GM18511 (cell line): ENCODE results near the gene CHD6.

Source experiments
- ATAC-seq: cut with Tn5 transposase; IDR thresholded peaks from one replicate; pipeline ENCODE4 v1.9.1; 2021; ENCODE audit warnings: mild to moderate bottlenecking, moderate library complexity; ENCODE audit not compliant: unreplicated experiment

Gene CHD6

GRCh38 chr20:41621971-41622370 is 3.8 kb upstream of the CHD6 start:
- ATAC-seq: no peak

DNA sequence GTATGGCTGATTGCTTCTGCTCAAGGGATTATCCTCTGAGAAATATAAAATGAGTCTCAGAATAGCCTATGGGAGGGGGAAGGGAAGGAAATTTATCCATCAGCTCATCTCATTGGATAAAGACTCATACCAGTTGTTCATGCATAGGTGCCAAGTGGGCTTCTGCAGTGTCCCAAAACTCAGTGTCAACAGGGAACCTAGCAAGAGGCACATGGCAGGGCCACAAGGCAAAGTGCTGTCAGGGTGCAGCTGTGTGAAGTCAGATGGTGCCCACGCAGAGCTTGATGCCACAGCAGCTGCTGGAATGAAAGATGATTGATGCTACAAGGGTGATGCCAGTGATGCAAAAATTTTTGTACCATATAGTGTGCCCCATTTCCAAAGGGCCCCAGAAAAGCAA is 3.2 kb upstream of the CHD6 start:
- ATAC-seq: no peak

DNA sequence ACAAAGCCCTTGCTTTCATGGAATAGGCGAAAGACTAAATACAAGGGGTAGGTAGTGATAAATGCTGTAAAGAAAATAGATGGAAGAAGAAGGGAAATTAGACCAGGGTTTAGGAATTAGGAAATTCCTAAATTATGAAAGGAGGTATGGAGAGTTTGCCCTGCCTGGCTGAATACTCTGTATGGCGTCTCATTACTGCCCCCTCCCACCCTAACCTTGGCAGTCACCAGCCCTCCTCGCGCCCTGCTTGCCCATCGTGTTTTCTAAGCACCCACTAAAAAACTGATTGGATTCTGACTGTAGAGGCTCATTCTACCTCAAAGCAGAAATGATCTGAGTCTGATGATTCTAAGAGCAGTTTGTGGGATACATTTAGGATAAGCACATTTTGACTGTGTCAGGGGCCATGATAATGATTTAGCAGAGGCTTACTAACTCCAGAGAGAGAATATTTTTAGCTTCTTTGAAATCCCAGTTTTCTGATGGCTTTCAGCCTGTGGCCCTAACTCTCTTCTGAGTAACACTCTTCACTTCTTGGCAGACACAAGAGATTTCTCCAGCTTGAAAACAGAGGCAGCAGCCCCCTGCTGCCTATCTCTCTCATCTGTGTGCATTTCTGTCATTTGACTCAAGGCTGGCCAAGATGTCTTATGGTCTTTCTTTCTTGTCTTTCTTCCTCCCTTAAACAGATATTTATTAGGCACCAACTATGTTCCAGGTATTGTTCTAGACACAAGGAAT is 1.4 kb upstream of the CHD6 start:
- ATAC-seq: no peak

- no peak for ATAC-seq
These were observed 682 bp upstream of the CHD6 start for GRCh38 chr20:41618807-41619311.

- peak; percentile 21 for ATAC-seq
These were observed 897 bp downstream of the CHD6 start for GRCh38 chr20:41617059-41617901.

DNA sequence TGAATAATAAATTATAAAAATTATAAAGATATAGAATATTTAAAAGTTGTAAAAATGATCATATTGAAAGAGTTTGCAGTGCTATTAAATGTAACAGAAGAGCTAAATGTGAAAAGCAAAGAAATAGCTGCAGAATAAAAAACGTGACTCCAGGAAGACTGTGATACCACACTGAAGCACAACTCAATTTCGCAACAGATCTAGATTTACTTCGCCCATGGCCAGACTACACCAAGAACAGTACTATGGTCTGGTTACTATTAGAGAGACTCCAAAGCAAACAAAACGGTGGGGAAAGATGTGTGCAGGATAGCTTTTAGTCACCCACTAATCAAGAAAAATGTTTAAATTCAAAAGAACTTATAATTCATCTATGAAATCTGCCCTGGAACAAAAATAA is 1.9 kb downstream of the CHD6 start:
- no peak for ATAC-seq

- ATAC-seq: no peak
These were observed 2.5 kb downstream of the CHD6 start for GRCh38 chr20:41615676-41616075.

- no peak for ATAC-seq
These were observed 3.1 kb downstream of the CHD6 start for GRCh38 chr20:41615110-41615509.

GRCh38 chr20:41613321-41613720 is 4.9 kb downstream of the CHD6 start:
- no peak for ATAC-seq

GRCh38 chr20:41609474-41609873 is 8.7 kb downstream of the CHD6 start:
- no peak for ATAC-seq

- ATAC-seq: no peak
These were observed 9.6 kb downstream of the CHD6 start for GRCh38 chr20:41608606-41609005.

GRCh38 chr20:41607791-41608190 is 10.4 kb downstream of the CHD6 start:
- no peak for ATAC-seq

DNA sequence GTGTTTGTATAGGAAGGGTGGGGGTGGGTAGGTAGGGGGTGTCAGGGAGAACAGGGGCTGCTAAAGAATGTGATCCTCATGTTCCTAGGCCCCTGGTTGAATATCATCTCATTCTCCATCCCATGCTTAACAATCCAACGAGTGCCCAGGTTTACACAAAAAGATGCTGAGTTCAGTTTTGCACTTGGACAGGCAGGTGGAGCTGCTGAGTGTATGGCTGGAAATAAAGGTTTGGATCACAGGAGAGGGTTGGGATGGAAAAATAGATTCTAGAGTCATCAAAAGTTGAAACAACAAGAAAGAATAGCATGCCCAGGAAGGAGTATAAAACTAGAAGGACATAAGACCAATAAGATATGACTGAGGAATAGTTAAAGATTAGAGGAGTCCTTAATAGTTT is 14.2 kb downstream of the CHD6 start:
- ATAC-seq: no peak

GRCh38 chr20:41601742-41602141 is 16.4 kb downstream of the CHD6 start:
- no peak for ATAC-seq

GRCh38 chr20:41600926-41601631 is 17.1 kb downstream of the CHD6 start:
- no peak for ATAC-seq

GRCh38 chr20:41599699-41600104 is 18.5 kb downstream of the CHD6 start:
- ATAC-seq: no peak

DNA sequence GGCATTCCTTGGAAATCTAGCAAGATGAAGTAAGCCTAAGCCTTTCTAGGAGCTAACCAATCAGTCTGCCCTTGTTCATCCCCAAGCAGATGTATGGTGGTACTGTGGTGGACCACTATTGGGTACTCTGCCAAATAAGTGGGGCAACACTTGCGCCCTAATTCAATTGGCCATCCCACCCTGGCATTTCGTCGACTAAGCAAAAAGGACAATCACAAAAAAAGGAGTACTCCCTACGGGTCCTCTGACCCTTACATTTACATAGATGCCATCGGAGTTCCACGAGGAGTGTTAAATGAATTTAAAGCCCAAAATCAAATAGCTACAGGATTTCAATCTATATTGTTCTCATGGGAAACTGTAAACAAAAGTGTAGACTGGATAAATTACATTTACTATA is 19.5 kb downstream of the CHD6 start:
- no peak for ATAC-seq

GRCh38 chr20:41594514-41595322 is 23.5 kb downstream of the CHD6 start:
- no peak for ATAC-seq

- ATAC-seq: no peak
These were observed 25.5 kb downstream of the CHD6 start for GRCh38 chr20:41592516-41593216.

DNA sequence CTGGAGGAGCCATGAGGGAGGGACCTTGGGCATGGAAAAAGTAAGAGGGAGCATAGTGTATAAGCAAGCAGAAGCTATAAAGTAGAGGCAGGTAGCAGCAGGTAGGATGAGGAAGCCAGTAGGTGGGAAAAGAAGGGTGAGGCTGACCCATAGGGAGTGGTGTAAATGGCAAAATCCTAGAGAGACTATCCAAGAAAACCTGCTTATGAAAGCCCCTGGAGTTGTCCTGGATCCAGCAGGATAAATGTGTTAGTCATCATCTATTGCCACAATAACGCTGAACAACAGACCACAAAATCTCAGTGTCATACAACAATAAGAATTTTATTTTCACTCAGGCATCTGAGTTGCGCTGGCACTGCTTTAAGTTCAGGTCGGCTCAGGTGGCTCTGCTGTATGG is 30.2 kb downstream of the CHD6 start:
- no peak for ATAC-seq
